DOHH2 (cell line): ENCODE measurements around the gene GPRIN3.

Experiments used
- H3F3A ChIP-seq: fragments of 200-600 bp; sonication (generic), shearing (Covaris generic); 2 replicates; pipeline ENCODE4 v1.6.0; 2016; ENCODE audit warnings: antibody characterized with exemption, mild to moderate bottlenecking; ENCODE audit not compliant: control insufficient read depth, insufficient read depth
- H3K27ac ChIP-seq: fragments of 200-600 bp; sonication (generic); 2 replicates; pipeline ENCODE4 v1.5.1; 2014; ENCODE audit warnings: low read depth, mild to moderate bottlenecking, low read length, moderate library complexity
- H3K27me3 ChIP-seq: fragments of 200-600 bp; sonication (generic); 2 replicates; pipeline ENCODE4 v1.6.1; 2014; ENCODE audit warnings: mild to moderate bottlenecking, low read length, mixed read lengths; ENCODE audit not compliant: control insufficient read depth
- H3K36me3 ChIP-seq: fragments of 200-600 bp; sonication (generic); 2 replicates; pipeline ENCODE4 v1.6.1; 2014; ENCODE audit warnings: mild to moderate bottlenecking, low read length, moderate library complexity, mixed read lengths; ENCODE audit not compliant: control insufficient read depth
- H3K4me1 ChIP-seq: fragments of 200-600 bp; sonication (generic); 2 replicates; pipeline ENCODE4 v1.6.1; 2014; ENCODE audit warnings: mild to moderate bottlenecking, low read length, mixed read lengths; ENCODE audit not compliant: control insufficient read depth
- H3K4me2 ChIP-seq: fragments of 200-600 bp; sonication (generic); 2 replicates; pipeline ENCODE4 v1.6.0; 2014; ENCODE audit warnings: mild to moderate bottlenecking, low read length, moderate library complexity
- H3K4me3 ChIP-seq: fragments of 200-600 bp; sonication (generic); 2 replicates; pipeline ENCODE4 v1.5.1; 2014; ENCODE audit warnings: mild to moderate bottlenecking, low read length, mixed read lengths
- H3K79me2 ChIP-seq: fragments of 200-600 bp; sonication (generic); 2 replicates; pipeline ENCODE4 v1.6.1; 2014; ENCODE audit warnings: mild to moderate bottlenecking, low read length, mixed read lengths; ENCODE audit not compliant: control insufficient read depth
- H3K9me2 ChIP-seq: fragments of 200-600 bp; sonication (generic); replicated peaks from 2 replicates; pipeline ENCODE4 v1.6.1; 2014; ENCODE audit warnings: mild to moderate bottlenecking, low read length, mixed read lengths; ENCODE audit not compliant: control insufficient read depth
- H3K9me3 ChIP-seq: fragments of 200-600 bp; sonication (generic); 2 replicates; pipeline ENCODE4 v1.6.1; 2014; ENCODE audit warnings: antibody characterized with exemption, low read length, mixed read lengths; ENCODE audit not compliant: control insufficient read depth, insufficient read depth
- H4K20me1 ChIP-seq: fragments of 200-600 bp; sonication (generic); 2 replicates; pipeline ENCODE4 v1.6.0; 2014; ENCODE audit warnings: low read depth, mild to moderate bottlenecking, antibody characterized with exemption, low read length, moderate library complexity; ENCODE audit not compliant: control insufficient read depth, insufficient read depth
- EZH2phosphoT487 ChIP-seq: fragments of 200-600 bp; sonication (generic); IDR thresholded peaks from 2 replicates; pipeline ENCODE4 v1.6.1; 2017; ENCODE audit warnings: borderline replicate concordance, mild to moderate bottlenecking, antibody characterized with exemption, low read length, moderate library complexity, mixed read lengths
- TF ChIP-seq, protein P1 (sequence below): fragments of 200-600 bp; sonication (generic); IDR thresholded peaks from one replicate; pipeline ENCODE4 v1.5.1; 2014; ENCODE audit warnings: antibody characterized with exemption, mild to moderate bottlenecking, low read depth, low read length; ENCODE audit not compliant: poor library complexity, severe bottlenecking

The GPRIN3 gene

DNA sequence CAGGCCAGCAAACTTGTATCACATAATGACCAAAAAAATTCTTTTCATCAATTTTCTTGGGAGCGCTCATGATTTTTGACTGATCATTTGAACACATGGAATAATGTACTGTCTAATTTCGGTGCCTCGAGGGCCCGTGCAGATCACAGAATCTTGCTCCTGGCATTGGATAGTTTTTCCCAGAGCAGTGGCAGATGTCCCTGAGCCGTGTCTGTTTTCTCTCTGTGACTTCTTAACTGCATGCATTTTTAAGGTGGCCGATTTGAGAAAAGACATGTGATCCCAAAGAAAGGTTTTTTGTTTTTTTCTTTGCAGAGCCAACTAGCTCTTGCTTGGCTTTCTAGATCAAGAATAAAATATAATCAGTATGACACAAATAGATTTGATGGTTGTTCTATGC is 19.7 kb downstream of the GPRIN3 start:
- no peak for TF ChIP-seq EZH2phosphoT487
- TF ChIP-seq, protein P1, sequence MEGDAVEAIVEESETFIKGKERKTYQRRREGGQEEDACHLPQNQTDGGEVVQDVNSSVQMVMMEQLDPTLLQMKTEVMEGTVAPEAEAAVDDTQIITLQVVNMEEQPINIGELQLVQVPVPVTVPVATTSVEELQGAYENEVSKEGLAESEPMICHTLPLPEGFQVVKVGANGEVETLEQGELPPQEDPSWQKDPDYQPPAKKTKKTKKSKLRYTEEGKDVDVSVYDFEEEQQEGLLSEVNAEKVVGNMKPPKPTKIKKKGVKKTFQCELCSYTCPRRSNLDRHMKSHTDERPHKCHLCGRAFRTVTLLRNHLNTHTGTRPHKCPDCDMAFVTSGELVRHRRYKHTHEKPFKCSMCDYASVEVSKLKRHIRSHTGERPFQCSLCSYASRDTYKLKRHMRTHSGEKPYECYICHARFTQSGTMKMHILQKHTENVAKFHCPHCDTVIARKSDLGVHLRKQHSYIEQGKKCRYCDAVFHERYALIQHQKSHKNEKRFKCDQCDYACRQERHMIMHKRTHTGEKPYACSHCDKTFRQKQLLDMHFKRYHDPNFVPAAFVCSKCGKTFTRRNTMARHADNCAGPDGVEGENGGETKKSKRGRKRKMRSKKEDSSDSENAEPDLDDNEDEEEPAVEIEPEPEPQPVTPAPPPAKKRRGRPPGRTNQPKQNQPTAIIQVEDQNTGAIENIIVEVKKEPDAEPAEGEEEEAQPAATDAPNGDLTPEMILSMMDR, result no peak
- Histone ChIP-seq H3K4me2 (no peak overlapping the region), H3K27ac (no peak overlapping the region), H3K9me2 (no peaks in the 10 kb centered on the region), H3K27me3 (no peaks in the 10 kb centered on the region), H3K36me3 (no peaks in the 10 kb centered on the region), H3F3A (no peaks in the 10 kb centered on the region), H3K9me3 (no peaks in the 10 kb centered on the region), H3K79me2 (no peaks in the 10 kb centered on the region), H3K4me3 (no peak overlapping the region), H4K20me1 (no peaks in the 10 kb centered on the region), H3K4me1 (peaks cover 9% of the 10 kb centered on the region)

DNA sequence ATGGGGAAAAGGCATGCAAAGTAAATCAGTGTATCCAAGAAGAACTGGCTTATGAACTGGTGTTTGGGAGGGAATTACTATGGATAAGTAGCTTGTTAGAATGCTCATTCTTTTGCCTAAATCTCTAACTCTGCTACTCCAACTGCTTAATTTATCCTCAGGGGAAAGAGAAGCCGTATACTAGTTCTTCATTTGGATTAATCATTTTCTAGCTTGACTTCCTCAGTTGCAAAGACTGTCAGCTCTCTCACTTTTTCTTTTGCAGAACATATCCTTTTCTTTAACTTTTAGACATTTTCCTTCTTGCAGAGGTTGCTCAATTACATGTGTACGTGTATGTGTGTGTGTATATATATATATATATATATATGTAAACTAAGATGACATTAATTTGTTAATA is 21.9 kb downstream of the GPRIN3 start:
- H3F3A ChIP-seq, result no peaks in the 10 kb centered on the region
- no peaks in the 10 kb centered on the region for H3K9me2 ChIP-seq
- H3K4me2 ChIP-seq, result no peak overlapping the region
- H3K4me1 ChIP-seq, result peaks cover 1% of the 10 kb centered on the region
- no peaks in the 10 kb centered on the region for H4K20me1 ChIP-seq
- H3K36me3 ChIP-seq, result no peaks in the 10 kb centered on the region
- no peak overlapping the region for H3K27ac ChIP-seq
- H3K27me3 ChIP-seq, result no peaks in the 10 kb centered on the region
- no peak overlapping the region for H3K4me3 ChIP-seq
- no peaks in the 10 kb centered on the region for H3K9me3 ChIP-seq
- TF ChIP-seq, protein P1, result no peak
- TF ChIP-seq EZH2phosphoT487, result no peak
- H3K79me2 ChIP-seq, result no peaks in the 10 kb centered on the region

DNA sequence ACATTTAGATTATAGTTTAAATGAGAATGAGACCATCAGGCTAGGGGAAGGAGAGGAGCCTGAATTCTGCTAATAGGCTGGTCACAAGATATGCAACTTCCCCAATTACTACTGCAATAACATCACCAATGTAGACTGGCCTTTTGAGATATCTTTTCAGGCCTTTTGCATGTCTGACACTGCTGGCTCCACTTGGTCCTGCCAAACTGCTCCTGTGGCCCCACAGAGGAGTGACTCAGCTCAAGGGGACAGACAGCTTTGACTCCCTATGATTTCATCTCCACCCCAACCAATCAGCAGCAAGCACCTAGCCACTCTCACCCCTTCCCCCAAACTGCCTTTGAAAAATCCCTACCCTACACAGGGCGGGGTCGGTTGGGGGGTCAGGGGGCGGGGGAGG is 22.8 kb downstream of the GPRIN3 start:
- Histone ChIP-seq H3K27me3 (no peaks in the 10 kb centered on the region), H3K36me3 (no peaks in the 10 kb centered on the region), H3K4me3 (no peak overlapping the region), H3K9me2 (no peaks in the 10 kb centered on the region), H4K20me1 (no peaks in the 10 kb centered on the region), H3K4me2 (no peak overlapping the region), H3F3A (no peaks in the 10 kb centered on the region), H3K4me1 (no peaks in the 10 kb centered on the region), H3K79me2 (no peaks in the 10 kb centered on the region), H3K27ac (no peak overlapping the region), H3K9me3 (no peaks in the 10 kb centered on the region)
- TF ChIP-seq, protein P1, result no peak
- TF ChIP-seq EZH2phosphoT487, result no peak

DNA sequence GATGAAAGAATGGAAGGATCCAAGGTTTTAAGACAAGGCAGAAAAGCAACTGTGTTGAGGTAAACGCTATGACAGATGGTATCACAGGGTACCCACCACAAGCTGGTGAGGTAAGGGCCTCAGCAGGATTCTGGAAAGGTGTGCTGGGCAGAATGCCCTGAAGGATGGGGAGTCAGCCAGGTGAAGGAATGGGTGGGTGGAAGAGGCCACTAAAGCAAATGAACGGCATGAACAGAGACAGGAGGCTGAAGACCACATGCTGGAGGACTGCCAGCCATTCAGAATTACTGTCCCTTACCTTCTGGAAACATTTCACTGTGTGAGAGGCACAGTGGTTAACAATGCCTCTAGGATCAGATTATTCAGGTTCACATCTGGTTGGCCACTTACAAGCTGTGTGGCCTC is 23.6 kb downstream of the GPRIN3 start:
- no peak overlapping the region for H3K27ac ChIP-seq
- H3K9me3 ChIP-seq, result no peaks in the 10 kb centered on the region
- H3K4me1 ChIP-seq, result no peaks in the 10 kb centered on the region
- no peaks in the 10 kb centered on the region for H3K36me3 ChIP-seq
- no peaks in the 10 kb centered on the region for H3K27me3 ChIP-seq
- H4K20me1 ChIP-seq, result no peaks in the 10 kb centered on the region
- H3K4me2 ChIP-seq, result no peak overlapping the region
- no peaks in the 10 kb centered on the region for H3K9me2 ChIP-seq
- H3K79me2 ChIP-seq, result no peaks in the 10 kb centered on the region
- no peaks in the 10 kb centered on the region for H3F3A ChIP-seq
- TF ChIP-seq, protein P1, result no peak
- no peak for TF ChIP-seq EZH2phosphoT487
- H3K4me3 ChIP-seq, result no peak overlapping the region
